Fibroblast of skin of left biceps (primary cell): ENCODE measurements around the gene CNOT6.

Experiments used
- DNase-seq, 2 experiments: peaks; one replicate each; pipeline ENCODE4 v3.0.0-alpha.2; 2013; ENCODE audit warnings: low read depth in 2 of 2

CNOT6 gene

DNA sequence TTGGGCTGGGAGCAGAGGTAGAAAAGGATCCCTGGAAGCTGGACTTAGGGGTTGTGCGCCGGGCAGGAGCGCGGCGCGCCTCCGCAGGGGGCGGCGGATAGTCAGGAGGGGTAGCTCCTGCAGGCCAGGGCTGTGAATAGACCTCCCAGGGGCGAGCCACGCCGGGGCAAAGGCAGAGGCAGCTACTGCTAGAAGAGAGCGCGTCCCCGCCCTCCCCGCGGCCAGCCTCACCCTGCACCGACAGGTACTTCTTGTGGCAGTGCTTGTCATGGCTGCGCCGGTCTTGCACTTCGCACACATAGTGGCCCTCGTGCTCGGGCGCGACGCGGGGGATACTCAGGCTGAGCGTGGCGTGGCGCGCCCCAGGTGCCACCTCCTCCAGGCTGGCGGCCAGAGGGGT lies 127.1 kb downstream of the CNOT6 start:
- DNase-seq, result no peak

DNA sequence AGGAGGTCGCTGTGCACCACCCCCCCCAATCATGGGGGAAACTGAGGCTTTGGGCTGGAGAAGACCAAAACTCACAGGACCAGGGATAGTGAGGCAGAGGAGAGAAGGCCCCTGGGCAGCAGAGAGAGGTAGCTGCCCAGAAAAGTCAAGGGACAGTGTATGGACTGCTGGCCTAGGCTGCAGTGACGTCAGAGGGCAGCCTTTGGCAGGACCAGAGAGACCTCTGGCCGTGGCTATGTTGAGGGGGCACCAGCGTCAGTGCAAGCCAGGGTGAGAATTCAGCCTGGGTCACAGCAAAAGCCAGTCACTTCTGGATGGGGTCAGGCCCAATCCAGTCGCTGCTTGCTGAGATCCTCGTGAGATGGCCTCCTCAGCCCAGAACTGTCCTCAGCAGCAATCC lies 128.7 kb downstream of the CNOT6 start:
- DNase-seq, result no peak

DNA sequence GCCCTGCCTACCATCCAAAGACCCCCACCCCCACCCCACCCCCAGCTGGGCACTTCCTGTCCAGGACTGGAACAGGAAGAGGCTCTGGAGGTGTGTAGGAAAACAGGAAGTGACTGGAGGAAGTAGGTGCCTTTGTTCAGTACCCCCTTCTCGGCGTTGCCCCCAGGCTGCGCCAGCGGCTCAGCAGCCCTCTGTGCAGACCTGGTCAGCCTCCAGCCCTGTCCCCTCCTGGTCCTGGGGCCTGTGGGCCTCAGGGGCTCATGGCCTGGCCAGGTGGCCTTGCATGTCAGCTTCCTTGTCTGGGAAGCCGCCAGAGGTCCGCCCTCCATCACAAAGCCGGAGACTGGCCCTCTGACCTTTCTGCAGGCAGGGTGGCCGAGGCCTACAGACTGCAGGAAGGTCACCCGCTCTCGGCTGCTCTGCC lies 129.2 kb downstream of the CNOT6 start:
- DNase-seq, result no peak

DNA sequence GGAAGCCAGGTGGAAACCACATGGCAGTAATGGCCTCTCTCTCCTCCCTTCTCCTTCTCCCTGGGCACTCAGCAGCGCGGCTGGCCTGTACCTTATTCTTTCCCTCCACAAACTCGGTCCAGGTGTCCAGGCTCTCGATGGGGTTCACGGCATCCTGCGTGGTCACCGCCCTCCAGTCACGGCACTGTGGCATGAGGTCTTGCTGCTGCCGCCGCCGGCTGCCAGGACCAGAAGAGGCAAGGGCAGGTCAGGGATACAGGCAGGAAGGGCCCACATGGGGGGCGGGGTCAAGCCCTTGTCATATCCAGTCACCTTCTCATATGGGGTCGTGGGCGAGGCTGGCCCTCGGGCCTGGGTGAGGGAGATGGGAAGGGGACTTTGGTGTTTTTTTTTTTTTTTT lies 129.7 kb downstream of the CNOT6 start:
- no peak for DNase-seq

- DNase-seq, result no peak
Measured at GRCh38 chr5:180624587-180624986, 130.4 kb downstream of the CNOT6 start.

GRCh38 chr5:180625125-180625790 lies 131.1 kb downstream of the CNOT6 start:
- no peak for DNase-seq

DNA sequence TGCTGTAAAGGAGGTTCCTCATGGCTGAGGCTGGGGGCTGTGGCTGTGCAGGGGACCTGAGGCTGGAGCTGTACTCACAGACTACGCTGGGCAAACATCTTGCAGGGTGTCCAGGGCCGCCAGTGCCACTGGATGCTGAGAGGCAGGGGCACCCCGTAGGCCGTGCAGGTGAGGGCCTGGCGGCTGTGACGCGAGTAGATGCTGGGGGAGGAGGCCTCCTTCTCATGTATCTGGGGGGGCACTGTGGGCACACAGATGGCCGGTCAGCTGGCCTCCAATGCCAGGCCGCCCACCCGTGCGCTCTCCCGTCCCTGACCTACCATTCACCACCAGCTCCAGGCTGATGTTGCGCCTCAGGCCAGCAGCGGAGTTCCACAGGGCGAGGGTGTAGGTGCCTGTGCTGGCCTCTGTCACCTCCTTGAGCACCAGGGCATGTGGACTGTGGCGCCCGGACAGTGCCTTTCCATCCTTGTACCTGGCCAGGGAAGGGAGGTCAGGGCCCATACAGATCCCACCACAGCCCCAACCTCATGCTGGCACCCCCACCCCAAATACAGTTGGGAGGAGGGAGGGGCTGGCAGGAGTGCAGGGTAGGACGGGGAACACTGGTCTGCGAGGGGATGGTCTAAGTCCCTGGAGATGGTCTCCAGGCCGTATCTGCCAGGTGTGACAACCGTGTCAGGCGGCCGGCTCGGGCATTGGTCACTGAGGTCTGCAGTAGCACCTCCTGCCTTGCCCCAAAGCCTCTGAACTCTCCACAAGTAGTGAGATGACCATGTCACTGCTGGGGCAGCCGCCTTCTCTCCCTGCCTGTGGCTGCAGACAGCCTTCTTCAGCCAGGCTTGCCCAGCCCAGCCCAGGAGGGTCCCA lies 131.8 kb downstream of the CNOT6 start:
- DNase-seq, result no peak

DNA sequence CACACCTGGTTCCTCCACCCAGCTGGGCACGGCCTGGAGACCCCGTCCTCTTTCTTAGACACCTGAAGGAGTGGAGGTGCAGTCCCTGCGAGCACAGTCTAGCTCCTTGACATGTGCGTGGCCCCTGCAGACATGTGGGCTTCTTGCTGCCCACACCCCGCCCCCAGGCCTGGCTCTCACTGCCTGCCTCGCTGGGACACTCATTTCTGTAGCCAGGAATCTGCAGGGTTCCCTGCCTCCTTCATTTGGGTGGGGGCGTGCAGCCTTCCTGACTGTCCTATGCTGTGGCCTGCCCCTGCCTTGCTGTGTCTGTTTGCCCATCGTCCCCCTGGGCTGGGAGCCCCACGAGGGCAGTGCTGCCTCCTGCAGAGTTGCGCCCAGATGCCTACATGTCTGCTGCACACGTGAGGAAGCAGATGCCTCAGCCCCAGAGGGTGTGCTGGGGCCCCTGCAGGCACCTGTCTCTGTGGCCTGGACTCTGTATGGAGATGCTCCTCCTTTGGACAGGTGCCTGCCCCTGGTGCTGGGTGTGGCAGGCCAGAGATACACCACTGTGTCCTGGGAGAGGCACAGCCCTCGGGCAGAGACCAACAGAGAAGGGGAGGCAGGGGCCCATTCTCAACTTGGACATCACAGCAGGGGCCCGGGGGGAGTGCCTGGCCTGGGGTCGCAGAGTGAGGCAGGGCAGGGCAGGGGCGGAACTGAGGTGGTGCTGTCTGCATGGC lies 132.6 kb downstream of the CNOT6 start:
- DNase-seq, result no peak

DNA sequence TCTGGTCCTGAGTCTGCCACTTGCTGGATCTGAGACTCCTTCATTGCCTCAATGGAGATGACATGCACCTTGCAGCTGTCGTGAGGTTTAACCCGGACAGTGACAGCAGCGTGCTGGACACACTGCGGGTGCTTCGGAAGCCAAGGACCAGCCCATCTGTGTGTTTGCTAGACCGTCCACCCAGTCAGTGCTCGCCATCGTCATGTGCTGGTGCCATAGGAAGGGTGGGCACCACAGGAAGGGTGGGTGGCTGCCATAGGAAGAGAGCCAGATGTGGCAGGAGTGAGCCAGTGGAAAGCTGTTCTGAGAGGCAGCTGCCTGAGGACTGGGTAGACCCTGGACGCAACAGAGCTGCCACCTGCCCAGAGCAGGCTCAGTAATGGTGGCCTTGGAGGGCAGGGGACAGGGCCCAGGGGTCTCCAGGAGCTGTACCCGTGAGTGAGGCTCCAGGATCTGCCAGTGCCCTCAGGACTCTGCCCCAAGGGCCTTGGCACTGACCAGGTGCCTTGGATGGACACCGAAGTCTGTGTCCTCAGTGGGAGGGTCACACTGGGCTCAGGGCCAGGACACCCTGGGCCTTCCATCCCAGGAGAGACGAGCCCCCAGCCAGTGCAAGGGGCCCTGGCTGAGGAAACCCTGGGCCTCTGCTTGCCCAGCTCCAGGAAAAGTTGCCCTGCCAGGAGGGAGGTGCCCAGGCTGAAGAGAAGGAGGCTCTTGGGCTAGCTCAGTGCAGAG lies 133.4 kb downstream of the CNOT6 start:
- no peak for DNase-seq
